GM19463 (cell line): ENCODE measurements around the gene PRICKLE4.

Source experiments
- ATAC-seq: cut with Tn5 transposase; IDR thresholded peaks from one replicate; pipeline ENCODE4 v1.9.1; 2021; ENCODE audit warnings: mild to moderate bottlenecking, moderate library complexity; ENCODE audit not compliant: unreplicated experiment

PRICKLE4 gene, protein sequence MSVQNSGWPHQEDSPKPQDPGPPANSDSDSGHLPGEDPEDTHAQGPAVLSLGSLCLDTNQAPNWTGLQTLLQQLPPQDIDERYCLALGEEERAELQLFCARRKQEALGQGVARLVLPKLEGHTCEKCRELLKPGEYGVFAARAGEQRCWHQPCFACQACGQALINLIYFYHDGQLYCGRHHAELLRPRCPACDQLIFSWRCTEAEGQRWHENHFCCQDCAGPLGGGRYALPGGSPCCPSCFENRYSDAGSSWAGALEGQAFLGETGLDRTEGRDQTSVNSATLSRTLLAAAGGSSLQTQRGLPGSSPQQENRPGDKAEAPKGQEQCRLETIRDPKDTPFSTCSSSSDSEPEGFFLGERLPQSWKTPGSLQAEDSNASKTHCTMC

DNA sequence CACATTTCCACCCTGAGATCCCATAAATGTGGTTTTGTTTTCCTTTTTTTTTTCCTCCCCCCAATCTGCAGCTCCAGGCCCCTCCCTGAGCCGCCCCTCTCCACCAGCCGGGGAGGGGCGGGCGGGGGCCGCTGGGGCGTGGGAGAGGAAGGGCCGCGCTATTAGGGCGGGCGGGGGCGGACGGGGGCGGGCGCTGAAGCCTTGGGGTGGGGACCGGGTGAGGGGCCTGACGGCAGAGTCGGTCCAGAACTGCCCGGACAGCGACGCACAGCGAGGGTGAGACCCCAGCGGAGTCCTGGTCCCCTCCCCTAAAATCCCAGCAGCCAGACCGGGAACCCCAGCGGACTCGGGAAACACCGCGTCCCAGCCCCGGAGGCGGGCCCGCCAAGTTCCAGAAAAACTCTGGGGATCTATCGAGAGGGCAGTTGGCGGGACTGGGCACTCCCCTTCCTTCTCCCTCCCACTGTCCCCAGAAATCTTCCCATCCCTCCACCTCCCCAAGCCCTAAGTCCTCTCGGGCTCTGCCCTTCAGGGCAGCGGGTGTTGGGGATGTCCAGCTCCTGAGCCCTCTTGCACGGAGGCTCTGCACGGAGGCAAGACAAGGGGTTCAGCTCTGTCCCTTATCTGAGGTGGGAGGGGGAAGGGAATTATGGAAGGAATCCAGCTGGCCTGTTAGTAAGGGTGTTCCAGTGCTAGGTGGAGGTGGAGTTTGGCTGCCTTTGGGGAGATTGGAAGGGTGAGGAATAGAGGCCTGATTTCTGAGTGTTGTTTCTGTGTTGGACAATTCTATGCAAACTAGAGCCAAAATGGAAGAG lies at the start of gene PRICKLE4:
Gene PRICKLE4, plus strand, starts transcription at position 232 of the 815 bp plus-strand sequence. CDS start 2,692 bp downstream, outside the sequence.
- ATAC-seq: no peak

DNA sequence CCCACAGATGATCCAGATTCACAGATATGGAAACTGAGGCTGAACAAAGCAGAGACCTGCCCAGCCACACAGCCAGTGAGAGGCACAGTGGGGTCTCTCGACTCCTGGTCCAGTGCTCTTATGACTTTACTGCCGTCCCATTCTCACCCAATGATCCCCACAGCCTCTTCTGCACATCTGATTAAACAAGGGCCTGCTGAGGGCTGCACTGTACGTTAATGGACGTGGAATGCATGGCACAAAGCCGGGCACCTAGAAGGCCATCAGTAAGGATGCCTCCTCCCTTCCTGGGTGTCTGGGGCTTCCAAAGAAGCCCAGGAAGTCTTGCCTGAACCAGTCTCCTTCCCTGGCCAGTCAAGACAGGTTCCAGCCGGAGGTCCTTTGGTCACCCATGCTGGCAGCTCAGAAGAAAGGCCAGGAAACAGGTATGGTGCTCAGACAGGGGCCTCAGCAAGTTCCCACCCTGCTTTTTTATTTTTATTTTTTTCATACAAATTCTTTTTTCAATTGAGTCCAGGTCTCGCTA lies 49.0 kb upstream of the PRICKLE4 start:
- no peak for ATAC-seq

DNA sequence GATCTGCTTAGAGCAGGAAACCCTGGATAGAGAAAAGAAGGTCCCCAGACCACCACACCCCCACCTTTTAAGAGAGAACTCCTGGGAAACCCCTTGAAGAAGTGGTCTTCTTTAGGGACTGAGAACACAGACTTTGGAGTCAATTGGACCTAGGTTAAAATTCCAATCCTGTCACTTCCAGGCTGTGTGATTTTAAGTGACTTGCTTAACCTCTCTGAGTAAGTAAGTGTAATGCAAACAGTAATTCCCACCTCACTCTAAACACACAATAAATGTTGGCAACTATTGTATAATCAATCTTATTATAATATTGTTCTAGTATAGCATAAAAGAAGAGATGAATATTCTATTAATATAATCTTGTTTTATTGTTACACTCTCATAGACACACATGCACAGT lies 48.4 kb upstream of the PRICKLE4 start:
- ATAC-seq: no peak

DNA sequence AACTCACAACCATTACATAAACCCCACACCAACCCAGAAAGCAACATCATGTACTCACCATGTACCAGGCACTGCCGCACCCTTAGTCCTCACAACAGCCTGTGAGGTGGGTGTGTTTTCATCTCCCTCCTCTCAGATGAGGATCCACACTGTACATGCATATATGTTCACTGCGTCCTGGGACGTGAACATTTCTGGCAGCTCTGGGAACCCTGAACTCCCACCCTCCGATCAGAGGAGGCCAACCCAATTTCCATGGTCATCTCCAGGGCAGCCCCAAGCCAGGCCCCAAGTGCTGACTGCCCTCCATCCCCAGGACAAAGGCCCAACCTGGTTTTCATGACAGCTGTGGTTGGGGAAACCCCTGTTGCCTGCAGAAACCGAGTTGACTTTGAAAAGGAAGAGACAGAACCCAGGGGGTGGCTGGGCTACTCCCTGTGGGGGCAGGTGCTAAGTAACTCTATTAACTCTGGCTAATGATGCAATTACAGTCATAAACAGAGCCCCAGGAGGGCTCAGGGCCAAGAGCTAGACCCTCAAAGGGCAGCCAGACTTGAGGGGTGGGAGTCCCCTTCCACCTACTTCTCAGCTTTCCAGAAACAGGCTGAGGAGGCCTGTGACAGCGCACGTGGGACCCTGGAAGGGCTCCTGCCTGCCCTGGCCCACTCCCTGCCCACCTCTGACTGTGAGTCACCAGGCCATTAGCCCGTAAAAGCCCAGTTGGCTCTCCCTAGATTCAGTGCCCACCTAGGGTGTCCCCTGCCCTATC lies 47.8 kb upstream of the PRICKLE4 start:
- ATAC-seq: peak; percentile 33

DNA sequence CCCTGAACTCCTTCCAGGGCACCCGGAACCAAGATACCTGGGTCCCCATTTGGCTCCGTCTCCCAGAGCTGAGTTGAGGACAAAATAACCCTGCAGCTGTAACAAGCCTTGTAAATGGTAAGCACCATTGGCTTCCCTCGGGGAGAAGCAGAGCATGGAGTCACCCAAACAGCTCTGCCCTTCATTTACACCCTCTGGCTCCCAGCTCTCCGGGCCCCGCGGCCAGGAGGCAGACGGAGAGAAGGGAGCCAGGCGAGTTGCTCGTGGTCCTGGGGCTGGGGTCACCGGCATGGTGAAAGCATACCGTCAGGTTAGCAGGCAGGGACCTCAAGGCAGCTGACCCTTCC lies 47.2 kb upstream of the PRICKLE4 start:
- no peak for ATAC-seq

DNA sequence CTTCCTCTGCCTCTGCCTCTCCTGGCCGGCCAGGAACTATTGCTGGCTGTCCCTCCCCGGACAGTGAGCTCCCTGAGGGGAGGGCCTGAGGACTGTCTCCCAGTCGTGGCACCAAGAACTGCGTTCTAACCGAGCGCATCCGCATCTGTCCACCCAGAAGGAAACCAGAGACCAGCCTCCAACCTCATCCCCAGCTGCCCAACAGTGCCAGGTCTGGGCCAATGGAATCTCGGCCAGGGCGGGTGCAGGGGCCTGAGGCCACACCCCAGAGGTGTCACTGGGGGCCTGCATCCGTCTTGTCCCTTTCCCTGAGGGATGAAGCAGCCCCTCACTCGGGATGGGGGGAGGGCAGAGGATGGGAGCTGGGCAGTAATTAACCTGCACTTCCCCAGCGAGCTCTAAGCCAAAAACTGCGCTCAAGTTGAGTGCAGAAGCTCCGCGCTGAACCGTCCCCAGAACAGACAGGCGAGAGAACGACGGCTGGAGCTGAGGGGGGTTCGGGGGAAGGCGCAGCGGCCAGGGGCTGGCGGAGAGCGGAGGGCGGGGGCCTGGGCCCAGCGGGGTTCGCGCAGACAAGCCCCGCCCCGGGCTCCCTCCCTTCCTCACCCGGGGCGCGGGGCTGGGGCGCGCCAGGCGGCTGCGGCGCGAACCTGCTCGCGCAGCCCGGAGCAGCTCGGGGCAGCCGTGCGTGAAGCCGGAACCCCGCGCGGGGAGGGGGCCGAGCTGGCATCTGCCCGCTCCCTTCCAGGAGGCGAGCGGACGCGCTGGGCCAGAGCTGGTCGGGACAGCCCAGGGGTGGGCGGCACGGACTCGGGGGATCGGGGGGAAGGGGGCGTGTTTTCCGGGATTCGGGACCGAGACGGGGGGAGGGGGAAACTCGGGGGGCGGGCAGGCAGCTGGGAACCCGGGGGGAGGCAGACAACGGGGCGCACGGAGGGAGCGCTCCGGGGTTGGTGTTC lies 46.6 kb upstream of the PRICKLE4 start:
- peak; percentile 48 for ATAC-seq

DNA sequence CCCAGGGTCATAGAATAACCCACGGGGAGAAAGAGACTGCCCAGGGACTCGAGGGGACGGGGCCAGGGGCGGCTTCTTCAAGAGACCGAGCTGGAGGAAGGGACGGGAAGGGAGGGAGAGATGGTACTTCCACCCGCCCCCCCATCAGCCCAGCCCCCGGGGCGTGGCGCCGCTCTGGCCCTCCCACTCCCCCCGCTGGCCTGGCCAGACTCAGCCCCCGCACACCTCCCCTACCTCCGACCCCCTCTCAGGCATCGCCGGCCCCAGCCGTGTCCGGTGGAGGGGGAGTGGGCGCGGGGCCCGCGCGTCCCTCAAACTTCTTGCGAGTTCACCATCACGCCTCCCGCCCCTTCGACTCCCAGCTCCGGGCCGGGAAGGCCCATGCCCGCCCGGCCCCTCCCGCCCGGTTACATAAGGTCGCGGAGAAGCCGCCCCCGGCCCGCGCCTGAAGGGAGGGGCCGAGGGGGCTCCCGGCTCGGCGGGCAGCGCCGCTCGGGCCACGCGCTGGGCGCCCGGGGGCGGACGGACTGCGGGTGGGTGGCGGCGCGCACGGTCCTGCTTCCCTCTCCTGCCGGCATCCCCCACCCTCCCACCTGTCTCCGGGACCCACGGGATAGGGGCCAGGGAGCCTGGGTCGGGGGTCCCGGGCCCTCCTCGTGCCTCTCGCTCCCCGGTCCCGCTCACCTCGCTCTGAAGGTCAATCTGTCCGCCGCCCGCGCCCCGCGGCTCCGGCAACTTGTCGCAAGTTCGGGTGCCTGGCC lies 45.7 kb upstream of the PRICKLE4 start:
- ATAC-seq: peak; percentile 20

DNA sequence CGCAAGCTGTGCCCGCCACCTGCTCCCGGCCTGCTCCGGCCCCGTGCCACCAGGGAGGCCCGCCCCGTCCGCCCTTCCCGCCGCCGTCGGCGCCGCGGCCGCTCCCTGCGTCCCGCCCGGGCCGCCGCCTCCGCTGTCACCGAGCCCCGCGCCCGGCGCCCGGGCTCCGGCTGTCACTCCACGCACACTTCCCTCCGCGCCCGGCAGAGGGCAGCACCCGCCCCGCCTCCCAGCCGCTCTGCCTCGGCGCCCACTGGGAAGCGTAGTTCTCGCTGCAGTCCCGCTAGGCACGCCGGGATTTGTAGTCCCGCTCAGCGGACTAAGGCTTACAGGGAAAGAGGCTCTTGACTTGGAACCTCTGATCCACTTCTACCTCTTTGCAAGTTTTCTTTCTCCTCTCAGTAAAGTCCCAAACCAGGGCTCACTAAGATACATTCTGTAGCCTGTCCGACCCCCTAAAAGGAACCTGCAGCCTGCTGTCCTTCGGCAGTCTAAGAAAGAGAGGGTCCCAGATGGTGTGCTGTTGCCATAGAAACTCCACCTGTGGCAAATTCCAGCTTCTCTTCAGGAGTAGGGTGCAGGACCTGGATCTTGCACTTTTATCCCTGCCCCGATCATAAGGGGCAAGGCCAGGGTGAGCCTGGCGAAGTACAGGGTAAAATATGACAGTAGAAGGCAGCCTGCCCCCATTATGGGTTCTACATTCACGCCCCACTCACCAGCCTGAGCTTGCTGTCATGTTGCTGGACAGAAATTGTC lies 45.0 kb upstream of the PRICKLE4 start, which contains the start of gene TFEB:
Gene TFEB, minus strand, starts transcription at position 182 of the 759 bp plus-strand sequence. CDS start 44,395 bp downstream, outside the sequence.
- peak; percentile 34 for ATAC-seq

DNA sequence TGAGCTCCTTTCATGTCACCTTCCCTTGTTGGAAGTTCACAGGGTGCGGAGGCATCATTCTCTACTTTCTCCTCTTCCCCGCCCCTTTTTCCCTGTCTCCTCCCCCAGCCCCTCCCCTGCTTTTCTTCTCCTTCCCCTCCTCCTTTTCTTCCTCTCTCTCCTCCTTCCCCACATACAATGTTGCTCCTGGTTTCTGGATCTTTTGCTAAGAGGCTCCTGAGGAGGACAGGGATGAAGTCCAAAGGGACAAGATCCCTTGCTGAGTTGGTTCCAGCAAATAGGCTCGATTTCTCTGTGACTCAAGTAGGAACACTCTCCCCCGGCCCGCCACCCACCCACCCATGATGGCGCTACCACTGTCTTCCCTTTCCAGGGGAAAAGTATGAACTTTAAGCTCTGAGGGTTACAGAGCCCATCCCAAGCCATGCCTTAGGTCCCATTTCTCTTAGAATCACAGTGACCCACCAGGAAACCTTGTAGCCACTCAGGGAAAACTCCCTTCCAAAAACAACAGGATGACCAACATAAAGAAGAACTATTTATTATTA lies 44.3 kb upstream of the PRICKLE4 start:
- ATAC-seq: no peak

DNA sequence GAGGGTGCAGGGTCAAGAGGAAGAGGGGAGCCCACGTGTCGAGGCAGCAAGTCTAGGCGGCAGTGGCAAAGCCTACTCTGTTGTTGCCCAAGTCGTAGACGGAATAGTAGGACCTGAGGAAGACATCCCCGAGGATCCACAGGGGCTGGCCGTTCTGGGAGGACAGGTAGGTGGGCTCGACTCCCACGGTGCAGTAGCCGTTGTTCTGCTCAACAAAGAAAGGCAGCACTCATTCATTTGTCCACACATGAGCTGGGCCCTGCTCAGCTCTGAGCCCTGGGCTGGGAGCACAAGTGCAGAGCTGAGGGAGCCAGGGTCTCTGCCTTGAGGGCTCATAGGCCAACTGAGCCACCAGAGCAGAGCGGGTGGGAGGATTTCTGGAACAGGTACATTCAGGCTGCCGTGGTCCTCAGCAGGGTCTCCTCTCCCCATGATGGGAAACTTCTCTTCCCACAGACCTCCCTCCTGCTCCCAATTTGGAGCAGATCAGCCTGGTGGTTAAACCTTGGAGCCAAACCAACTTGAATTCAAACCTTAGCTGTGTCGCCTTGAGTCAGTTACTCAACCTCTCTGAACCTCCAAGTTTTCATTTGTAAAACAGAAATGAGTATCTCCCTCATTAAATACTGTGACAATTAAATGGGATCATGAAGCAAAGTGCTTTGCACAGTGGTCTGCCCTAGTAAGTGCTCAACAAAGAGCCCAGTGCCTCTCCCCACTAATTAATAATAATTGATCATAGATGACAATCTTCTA lies 43.6 kb upstream of the PRICKLE4 start:
- ATAC-seq: no peak

DNA sequence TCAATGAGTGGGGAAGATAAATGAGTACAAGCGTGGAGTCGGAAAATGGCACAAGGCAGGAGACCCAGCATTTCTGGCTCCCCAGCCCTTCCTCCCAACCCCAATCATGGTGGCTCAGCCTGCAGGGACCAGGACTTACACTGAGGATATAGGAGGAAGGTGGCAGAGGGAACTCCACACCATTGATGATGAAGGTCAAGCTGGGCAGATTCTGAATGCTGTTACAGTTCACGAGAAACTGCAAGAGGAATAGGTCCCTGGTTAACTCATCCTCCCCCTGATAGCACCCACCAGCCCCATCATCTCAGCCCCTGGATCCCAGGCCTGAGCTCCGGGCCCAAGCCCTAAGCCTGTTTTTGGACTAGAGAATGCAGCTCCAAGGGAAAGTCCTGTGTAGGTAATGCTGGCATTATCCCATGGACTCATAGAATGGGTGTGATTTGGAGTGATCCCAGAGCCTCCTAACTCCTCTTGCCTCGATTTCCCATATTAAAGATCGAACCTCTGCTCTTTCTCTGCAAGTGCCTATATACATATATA lies 42.9 kb upstream of the PRICKLE4 start:
- ATAC-seq: no peak

DNA sequence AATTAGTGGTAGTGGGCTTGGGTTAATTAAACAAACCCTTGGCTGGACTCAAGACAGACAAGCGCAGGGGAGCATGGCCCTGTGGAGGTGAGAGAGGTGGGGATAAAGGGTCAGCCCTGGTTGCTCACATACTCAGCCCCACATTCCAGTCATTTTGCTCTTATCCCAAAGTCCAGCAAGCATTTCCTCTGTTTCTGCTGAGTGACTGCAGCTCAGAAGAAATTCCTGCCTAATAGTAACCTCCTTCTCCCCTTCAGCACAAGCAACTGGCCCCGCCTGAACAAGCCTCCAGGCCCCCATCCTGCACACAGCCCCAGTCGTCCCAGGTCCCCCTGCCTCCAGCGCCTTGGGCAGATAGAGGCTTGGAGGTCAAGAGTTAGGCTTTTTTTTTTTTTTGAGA lies 41.5 kb upstream of the PRICKLE4 start:
- ATAC-seq: no peak

DNA sequence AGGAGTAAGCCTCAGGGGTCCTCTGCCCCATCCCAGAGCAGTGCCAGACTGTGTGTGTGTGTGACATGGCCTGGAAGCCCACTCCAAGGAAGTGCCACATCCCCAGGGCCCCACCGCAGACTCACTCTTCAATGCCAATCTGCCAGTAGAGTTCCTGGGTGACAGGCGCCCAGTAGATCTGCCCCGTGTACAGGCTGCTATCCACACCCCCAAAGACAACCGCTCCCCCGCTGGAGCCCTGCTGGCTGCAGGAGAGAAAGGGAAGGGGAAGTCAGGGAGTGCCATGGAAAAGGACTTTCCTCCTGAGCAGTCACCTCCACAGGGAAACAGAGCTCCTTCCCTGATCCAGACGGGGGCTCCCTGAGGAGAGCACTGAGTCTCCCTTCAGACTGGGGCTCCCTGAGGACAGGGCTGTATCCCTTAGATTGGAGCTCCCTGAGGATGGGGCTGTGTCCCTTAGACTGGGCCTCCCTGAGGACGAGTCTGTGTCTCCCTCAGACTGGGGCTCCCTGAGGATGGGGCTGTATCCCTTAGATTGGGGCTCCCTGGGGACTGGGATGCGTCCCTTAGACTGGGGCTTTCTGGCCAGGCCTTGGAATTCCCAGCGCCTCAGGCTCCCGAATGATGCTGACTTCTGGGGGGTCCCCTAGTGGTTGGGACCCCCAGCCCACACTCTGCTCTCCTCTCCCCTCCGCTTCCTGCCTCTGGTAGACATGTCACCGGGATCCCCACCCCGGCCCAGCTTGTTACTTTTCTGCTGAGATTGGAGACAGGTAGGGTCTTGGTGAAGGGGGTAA lies 40.0 kb upstream of the PRICKLE4 start:
- ATAC-seq: no peak

DNA sequence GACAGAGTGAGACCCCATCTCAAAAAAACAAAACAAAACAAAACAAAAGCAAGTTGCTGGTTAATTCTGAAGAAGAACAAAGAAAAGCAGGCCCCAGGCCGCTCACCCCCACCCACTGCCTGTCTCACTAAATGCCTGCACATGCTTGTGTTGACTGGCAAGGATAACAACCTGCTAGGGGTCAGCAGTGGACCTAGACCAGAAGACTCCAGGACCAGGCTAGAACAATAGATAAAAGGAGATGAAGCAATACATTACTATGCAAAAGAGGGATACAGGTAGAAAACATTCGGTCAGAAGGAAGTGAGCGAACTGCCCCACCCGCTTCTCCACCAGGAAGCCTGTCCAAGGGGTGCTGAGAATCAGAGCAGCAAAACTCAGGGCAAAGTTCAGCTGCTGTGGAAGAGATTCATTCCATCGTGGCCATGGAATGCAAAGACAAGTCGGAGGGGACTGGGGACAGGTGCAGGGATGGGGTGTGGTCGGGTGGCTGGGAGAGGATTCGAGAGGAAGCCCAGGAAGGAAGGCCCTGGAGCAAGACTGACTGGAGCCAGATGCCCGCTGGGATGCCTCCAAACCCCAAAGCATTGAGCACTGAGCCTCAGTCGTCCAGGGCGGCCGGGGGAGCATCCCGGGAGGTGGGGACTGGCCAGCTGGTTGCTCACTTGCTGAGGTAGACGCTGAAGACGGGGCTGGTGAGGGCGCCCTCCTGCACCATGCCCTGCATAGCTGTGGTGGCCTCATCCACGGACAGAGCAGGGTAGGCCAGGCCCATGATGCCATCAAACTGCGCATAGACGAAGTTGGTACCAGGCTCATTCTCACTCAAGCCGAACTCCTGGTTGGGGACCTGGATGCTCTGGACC lies 38.7 kb upstream of the PRICKLE4 start:
- ATAC-seq: no peak
